Measurements from ENCODE around the gene PRSS22. TPM values are rescaled to one million over a fixed set of nuclear protein-coding genes. Genes with fewer than 3 reads are reported as not detected.

PRSS22 gene
- total RNA-seq, 2 experiments from 2014 or later, result not detected

GRCh38 chr16:2839650-2840450 is 18.1 kb downstream of the PRSS22 start:
- no peaks in the 10 kb centered on the region for H3K9me3 Mint-ChIP-seq
- DNase-seq (no peak), ATAC-seq (ENCODE audit: low read depth) (no peak)
- peak overlapping the region; percentile 21 for H3K27ac Mint-ChIP-seq
- H3K4me1 Mint-ChIP-seq, result peaks cover 22% of the 10 kb centered on the region
- POLR2A ChIA-PET, result interaction anchor here (0.5 to 2.2 kb wide), 2 partner anchors 28 to 166 kb away, joined by 3 to 19 read pairs; no protein-coding TSS in a partner anchor
- H3K27me3 Mint-ChIP-seq, result peaks cover 5% of the 10 kb centered on the region
- H3K4me3 Mint-ChIP-seq, result no peak overlapping the region
- no peaks in the 10 kb centered on the region for H3K36me3 Mint-ChIP-seq

DNA sequence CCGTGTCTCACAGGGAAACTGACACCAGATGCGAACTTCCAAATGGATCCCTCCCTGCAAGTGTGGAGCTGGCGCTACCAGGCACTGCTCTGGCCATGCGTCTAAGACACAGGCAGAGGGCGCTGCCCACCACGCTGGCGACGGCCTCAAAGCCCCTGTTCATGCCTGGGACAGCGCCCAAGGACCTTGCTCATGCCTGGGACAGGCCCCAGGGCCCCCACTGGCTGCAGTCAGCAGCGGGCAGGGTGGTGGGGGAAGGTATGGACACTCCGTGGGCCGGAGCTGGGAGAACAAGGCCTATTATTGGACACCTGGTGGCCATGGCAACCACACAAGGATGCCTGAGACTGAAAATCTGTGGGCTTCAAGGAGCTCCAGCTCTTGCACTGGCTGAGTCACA is 19.0 kb downstream of the PRSS22 start:
- peak; percentile 76 for ATAC-seq (ENCODE audit: low read depth)
- POLR2A ChIA-PET, result interaction anchor here (0.5 to 2.2 kb wide), 2 partner anchors 29 to 167 kb away, joined by 3 to 19 read pairs; no protein-coding TSS in a partner anchor
- Mint-ChIP-seq H3K27ac (peak overlapping the region; percentile 15), H3K27me3 (peaks cover 5% of the 10 kb centered on the region), H3K4me1 (peaks cover 20% of the 10 kb centered on the region), H3K9me3 (no peaks in the 10 kb centered on the region), H3K36me3 (no peaks in the 10 kb centered on the region), H3K4me3 (no peak overlapping the region)
- peak; percentile 73 for DNase-seq

- POLR2A ChIA-PET, result no interaction called here
- DNase-seq (no peak), ATAC-seq (ENCODE audit: low read depth) (no peak)
- peaks cover 12% of the 10 kb centered on the region for H3K4me1 Mint-ChIP-seq
- H3K9me3 Mint-ChIP-seq, result no peaks in the 10 kb centered on the region
- no peaks in the 10 kb centered on the region for H3K36me3 Mint-ChIP-seq
- no peak overlapping the region for H3K4me3 Mint-ChIP-seq
- no peak overlapping the region for H3K27ac Mint-ChIP-seq
- peaks cover 5% of the 10 kb centered on the region for H3K27me3 Mint-ChIP-seq
Observed at GRCh38 chr16:2836646-2837508, 21.1 kb downstream of the PRSS22 start.

- H3K4me1 Mint-ChIP-seq, result peaks cover 10% of the 10 kb centered on the region
- DNase-seq, result no peak
- H3K9me3 Mint-ChIP-seq, result no peaks in the 10 kb centered on the region
- H3K27me3 Mint-ChIP-seq, result peaks cover 5% of the 10 kb centered on the region
- H3K27ac Mint-ChIP-seq, result no peak overlapping the region
- POLR2A ChIA-PET, result no interaction called here
- ATAC-seq (ENCODE audit: low read depth), result no peak
- no peaks in the 10 kb centered on the region for H3K36me3 Mint-ChIP-seq
- H3K4me3 Mint-ChIP-seq, result no peak overlapping the region
Observed at GRCh38 chr16:2835638-2836493, 22.1 kb downstream of the PRSS22 start.

GRCh38 chr16:2834968-2835367 is 23.0 kb downstream of the PRSS22 start:
- H3K4me3 Mint-ChIP-seq, result no peak overlapping the region
- H3K27ac Mint-ChIP-seq, result no peak overlapping the region
- peaks cover 5% of the 10 kb centered on the region for H3K27me3 Mint-ChIP-seq
- ATAC-seq (ENCODE audit: low read depth) (no peak), DNase-seq (no peak)
- POLR2A ChIA-PET, result no interaction called here
- no peaks in the 10 kb centered on the region for H3K36me3 Mint-ChIP-seq
- H3K4me1 Mint-ChIP-seq, result peaks cover 10% of the 10 kb centered on the region
- no peaks in the 10 kb centered on the region for H3K9me3 Mint-ChIP-seq

- H3K4me3 Mint-ChIP-seq, result no peak overlapping the region
- peaks cover 5% of the 10 kb centered on the region for H3K27me3 Mint-ChIP-seq
- H3K4me1 Mint-ChIP-seq, result peaks cover 4% of the 10 kb centered on the region
- POLR2A ChIA-PET, result no interaction called here
- no peaks in the 10 kb centered on the region for H3K9me3 Mint-ChIP-seq
- H3K36me3 Mint-ChIP-seq, result no peaks in the 10 kb centered on the region
- no peak for ATAC-seq (ENCODE audit: low read depth)
- no peak for DNase-seq
- H3K27ac Mint-ChIP-seq, result no peak overlapping the region
Observed at GRCh38 chr16:2833776-2834175, 24.2 kb downstream of the PRSS22 start.

GRCh38 chr16:2831203-2831602 is 26.8 kb downstream of the PRSS22 start:
- ATAC-seq (ENCODE audit: low read depth), result no peak
- Mint-ChIP-seq H3K36me3 (no peaks in the 10 kb centered on the region), H3K27me3 (no peaks in the 10 kb centered on the region), H3K4me1 (peaks cover 2% of the 10 kb centered on the region), H3K27ac (no peak overlapping the region), H3K4me3 (no peak overlapping the region), H3K9me3 (no peaks in the 10 kb centered on the region)
- POLR2A ChIA-PET, result no interaction called here
- DNase-seq, result no peak

DNA sequence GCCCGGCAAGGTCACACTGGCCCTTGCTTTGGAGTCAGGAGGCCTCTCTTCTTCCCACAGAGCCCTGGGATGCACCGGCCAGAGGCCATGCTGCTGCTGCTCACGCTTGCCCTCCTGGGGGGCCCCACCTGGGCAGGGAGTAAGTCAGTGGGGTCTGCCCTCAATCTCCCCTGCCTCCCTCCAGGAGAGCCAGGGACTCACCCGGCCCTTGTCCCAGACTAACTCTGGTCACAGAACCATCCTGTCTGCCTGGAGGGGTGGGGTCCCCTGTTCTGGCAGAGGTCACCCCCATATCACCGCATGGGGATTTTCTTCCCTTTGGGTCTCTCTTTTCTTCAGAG is 27.6 kb downstream of the PRSS22 start:
- Mint-ChIP-seq H3K4me3 (peak overlapping the region; percentile 49), H3K27me3 (no peaks in the 10 kb centered on the region), H3K9me3 (no peaks in the 10 kb centered on the region), H3K4me1 (peaks cover under 1% of the 10 kb centered on the region), H3K36me3 (no peaks in the 10 kb centered on the region), H3K27ac (peak overlapping the region; percentile 30)
- ATAC-seq (ENCODE audit: low read depth), result no peak
- POLR2A ChIA-PET, result interaction anchor here (0.6 to 0.8 kb wide), 2 partner anchors 30 to 51 kb away, joined by 3 read pairs; no protein-coding TSS in a partner anchor
- no peak for DNase-seq

- peak within 1 kb of the TSS; percentile 49 for H3K4me3 Mint-ChIP-seq
- H3K4me1 Mint-ChIP-seq, result no peaks in the 10 kb centered on the region
- no peaks in the 10 kb centered on the region for H3K9me3 Mint-ChIP-seq
- H3K27ac Mint-ChIP-seq, result peak within 1 kb of the TSS; percentile 65
- no peak for DNase-seq
- ATAC-seq (ENCODE audit: low read depth), result peak; percentile 72
- POLR2A ChIA-PET, result interaction anchor here (0.6 to 0.8 kb wide), 2 partner anchors 30 to 52 kb away, joined by 3 read pairs; no protein-coding TSS in a partner anchor
- H3K27me3 Mint-ChIP-seq, result no peaks in the 10 kb centered on the region
- no peaks in the 10 kb centered on the region for H3K36me3 Mint-ChIP-seq
Observed at GRCh38 chr16:2829501-2830354, 28.2 kb downstream of the PRSS22 start, which contains the start of gene ZG16B. Gene ZG16B, plus strand, starts transcription at chr16:2830303. Its CDS starts 139 bp downstream, at chr16:2830442.

DNA sequence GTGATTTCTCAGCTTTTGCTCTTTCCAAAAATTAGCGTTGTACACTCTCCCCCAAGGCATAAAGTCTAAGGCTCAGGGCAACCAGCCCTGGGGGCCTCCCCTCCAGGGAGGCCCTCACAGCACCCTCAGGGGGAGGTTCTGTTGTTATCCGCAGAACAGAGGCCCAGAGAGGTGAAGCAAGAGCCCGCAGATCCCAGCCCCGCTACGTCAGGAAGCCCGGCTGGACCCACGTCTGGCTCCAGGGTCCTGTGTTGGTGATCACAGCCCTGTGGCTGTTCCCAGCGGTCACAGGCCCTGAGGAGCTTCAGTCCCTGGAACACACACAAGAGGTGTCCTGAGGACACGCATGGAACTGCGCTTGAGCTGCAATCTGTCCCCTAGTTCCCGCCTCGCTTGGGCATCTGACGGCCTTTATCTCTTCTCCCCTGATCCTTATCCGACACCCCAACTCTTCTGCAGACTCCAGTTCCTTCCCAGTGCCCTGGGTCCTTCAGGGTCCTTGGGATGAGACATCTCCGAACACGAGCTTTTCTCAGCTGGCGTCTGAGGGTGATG is 29.0 kb downstream of the PRSS22 start:
- DNase-seq, result no peak
- ATAC-seq (ENCODE audit: low read depth), result no peak
- Mint-ChIP-seq H3K4me3 (no peak overlapping the region), H3K36me3 (no peaks in the 10 kb centered on the region), H3K27me3 (no peaks in the 10 kb centered on the region), H3K9me3 (no peaks in the 10 kb centered on the region), H3K27ac (no peak overlapping the region), H3K4me1 (no peaks in the 10 kb centered on the region)
- POLR2A ChIA-PET, result no interaction called here

- DNase-seq (no peak), ATAC-seq (ENCODE audit: low read depth) (no peak)
- Mint-ChIP-seq H3K4me1 (no peaks in the 10 kb centered on the region), H3K9me3 (no peaks in the 10 kb centered on the region), H3K36me3 (no peaks in the 10 kb centered on the region), H3K27ac (no peak overlapping the region), H3K4me3 (no peak overlapping the region), H3K27me3 (no peaks in the 10 kb centered on the region)
- POLR2A ChIA-PET, result interaction anchor here (0.6 kb wide), 1 partner anchor 49 kb away, joined by 4 read pairs; no protein-coding TSS in a partner anchor
Observed at GRCh38 chr16:2828521-2828840, 29.5 kb downstream of the PRSS22 start.
